Spinal cord (tissue), 10 donors: ENCODE measurements around the gene SLC5A5. TPM values are rescaled to one million over a fixed set of nuclear protein-coding genes. Genes with fewer than 3 reads are reported as not detected.

Source experiments
- DNase-seq, 6 donors: peaks; one replicate each; pipeline versions ENCODE4 v3.0.0 to v3.0.0-alpha.2; 2013 to 2015; ENCODE audit warnings: low spot score in 6 of 6, low read depth in 4 of 6
- H3K27ac ChIP-seq: one replicate; pipeline ENCODE4 v1.5.1; 2013; ENCODE audit warnings: low read depth, low read length, control low read depth
- H3K27me3 ChIP-seq: one replicate; pipeline ENCODE4 v1.6.1; 2013; ENCODE audit warnings: low read length; ENCODE audit not compliant: control insufficient read depth, insufficient read depth
- H3K36me3 ChIP-seq: one replicate; pipeline ENCODE4 v1.6.1; 2013; ENCODE audit warnings: low read length; ENCODE audit not compliant: control insufficient read depth, insufficient read depth
- H3K4me1 ChIP-seq: one replicate; pipeline ENCODE4 v1.6.1; 2013; ENCODE audit warnings: low read length; ENCODE audit not compliant: control insufficient read depth, insufficient read depth
- H3K4me3 ChIP-seq: one replicate; pipeline ENCODE4 v1.5.1; 2013; ENCODE audit warnings: low read depth, low read length, control low read depth
- H3K9me3 ChIP-seq: one replicate; pipeline ENCODE4 v1.6.1; 2013; ENCODE audit warnings: low read length; ENCODE audit not compliant: control insufficient read depth, insufficient read depth
- WGBS: methylation state at CpG from one replicate; pipeline ENCODE4 v1.1.5; 2013; ENCODE audit warnings: missing lambda C conversion rate; ENCODE audit not compliant: insufficient coverage; 5-methylcytosine and 5-hydroxymethylcytosine counted together
- polyA plus RNA-seq, 2 donors: library from polyadenylated mRNA; unstranded; fragments of 120-200 nt; gene quantifications; one replicate each; pipeline ENCODE4 v1.2.1, GENCODE V29; 2013; ENCODE audit not compliant: insufficient read length in 2 of 2
- total RNA-seq, 2 donors: library from RNA; depleted of rRNA in 1 of 2; stranded (reverse); fragments of 120-200 nt in 1 of 2; fragments of >200 nt in 1 of 2; gene quantifications; one replicate each; pipeline versions ENCODE4 v1.2.3 to v1.2.4, GENCODE V29; 2013 to 2014
- donor health status: healthy.

SLC5A5 gene
- total and polyA plus RNA-seq, 4 donors = 0.10 to 104 (median 10.2) TPM

DNA sequence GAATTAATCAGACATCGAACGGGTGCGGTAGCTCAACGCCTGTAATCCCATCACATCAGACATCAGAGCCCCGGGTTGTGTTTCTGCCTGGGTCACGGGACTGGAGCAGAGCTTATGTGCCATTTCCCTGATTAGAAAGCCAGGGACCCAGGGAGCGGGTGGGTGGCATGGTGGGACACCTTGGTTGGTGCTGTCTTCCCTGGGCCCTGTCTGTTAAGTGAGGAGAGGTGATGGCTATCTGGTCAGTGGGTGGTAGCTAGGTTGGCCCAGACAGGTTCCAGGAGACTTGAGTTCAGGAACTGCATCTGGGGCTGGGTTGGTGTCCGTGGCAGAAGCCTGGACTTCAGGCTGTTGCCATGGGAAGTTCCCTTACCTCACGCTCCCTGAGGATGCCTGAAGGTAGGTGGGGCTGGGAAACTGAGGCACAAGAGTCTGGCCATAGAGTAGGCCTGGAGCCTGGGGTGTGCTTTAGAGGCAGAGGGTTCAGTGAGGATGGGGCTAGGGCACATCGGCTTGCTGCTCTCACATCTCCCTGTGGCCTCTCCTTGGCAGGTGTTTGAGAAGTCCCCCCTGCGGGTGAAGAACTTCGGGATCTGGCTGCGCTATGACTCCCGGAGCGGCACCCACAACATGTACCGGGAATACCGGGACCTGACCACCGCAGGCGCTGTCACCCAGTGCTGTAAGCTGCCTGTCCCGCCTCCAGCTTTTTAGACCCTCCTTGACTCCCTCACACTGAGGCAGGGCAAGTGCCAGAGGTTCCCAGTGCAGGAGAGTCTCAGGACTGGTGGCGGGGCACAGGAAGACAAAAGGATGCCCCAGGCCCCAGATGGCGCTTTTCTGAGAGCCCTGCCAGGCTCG, 10.0 kb upstream of the SLC5A5 start:
- Histone ChIP-seq H3K9me3 (no peaks in the 10 kb centered on the region), H3K27me3 (no peaks in the 10 kb centered on the region), H3K27ac (no peak overlapping the region), H3K4me1 (peaks cover 22% of the 10 kb centered on the region), H3K4me3 (no peak overlapping the region), H3K36me3 (peaks cover 54% of the 10 kb centered on the region)
- WGBS = 88% methylated on average over 20 of the region's 23 CpGs
- no peak for DNase-seq

DNA sequence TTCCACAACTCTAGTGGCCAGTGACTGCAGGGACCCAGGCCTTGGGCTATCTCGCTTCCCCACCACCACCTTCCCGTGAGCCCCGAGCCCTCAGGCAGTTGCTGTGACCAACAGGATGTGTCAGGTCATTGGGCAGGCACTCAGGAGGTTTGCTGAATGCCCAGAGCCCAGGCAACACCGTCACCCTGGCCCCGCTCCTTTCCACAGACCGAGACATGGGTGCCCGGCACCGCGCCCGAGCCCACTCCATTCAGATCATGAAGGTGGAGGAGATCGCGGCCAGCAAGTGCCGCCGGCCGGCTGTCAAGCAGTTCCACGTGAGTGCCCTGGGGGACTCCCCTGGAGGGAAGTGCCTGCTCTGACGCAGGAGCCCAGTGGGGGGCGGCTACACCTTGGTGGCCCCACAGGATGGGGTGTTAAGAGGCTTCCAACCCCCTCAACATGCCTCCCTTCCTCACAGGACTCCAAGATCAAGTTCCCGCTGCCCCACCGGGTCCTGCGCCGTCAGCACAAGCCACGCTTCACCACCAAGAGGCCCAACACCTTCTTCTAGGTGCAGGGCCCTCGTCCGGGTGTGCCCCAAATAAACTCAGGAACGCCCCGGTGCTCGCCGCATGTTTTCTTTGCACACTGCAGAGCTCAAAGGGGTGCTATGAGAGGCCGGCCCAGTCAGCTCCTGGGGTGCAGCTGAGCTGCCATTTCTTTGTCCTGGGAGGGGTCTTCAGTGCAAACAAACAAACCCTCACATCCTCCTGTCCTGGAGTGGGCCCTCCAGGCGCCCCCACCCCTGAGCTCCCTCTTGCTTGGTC, 8.8 kb upstream of the SLC5A5 start:
- DNase-seq = no peak
- 88% methylated on average over 23 of the region's 31 CpGs for WGBS
- peaks cover 57% of the 10 kb centered on the region for H3K36me3 ChIP-seq
- peaks cover 22% of the 10 kb centered on the region for H3K4me1 ChIP-seq
- H3K27ac ChIP-seq = no peak overlapping the region
- H3K27me3 ChIP-seq = no peaks in the 10 kb centered on the region
- no peaks in the 10 kb centered on the region for H3K9me3 ChIP-seq
- H3K4me3 ChIP-seq = no peak overlapping the region

DNA sequence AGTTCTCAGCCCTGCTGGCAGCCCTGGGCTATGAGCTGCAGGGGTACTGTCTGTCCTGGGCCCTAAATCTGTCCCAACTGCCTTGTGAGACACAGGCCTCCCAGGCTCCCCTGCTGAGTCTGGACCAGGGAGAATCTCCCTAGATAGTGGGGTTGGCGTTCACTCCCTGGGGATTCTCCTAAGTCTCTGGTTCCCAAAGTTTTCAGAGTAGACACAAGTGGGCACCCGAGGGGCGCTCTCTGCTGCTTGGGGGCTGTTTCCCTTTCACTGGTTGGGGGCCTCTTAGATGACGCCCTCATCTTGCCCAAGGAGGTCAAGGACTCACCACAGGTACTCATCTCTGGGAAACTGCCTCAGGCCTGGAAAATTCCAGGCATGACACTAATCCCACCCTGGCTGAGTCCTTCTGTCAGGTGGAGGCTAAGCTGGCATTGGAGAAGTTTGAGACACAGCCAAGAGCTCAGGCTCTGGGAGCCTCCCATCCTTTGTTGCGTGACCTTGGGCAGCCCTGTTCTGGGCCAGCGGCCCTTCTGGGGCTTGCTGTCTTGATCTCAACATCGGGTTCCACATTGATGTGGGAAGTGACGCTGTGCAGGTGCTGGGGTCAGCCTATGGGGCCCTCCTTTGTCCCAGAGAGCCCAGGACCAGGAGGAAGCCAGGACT, 8.1 kb upstream of the SLC5A5 start:
- peaks cover 22% of the 10 kb centered on the region for H3K4me1 ChIP-seq
- no peak overlapping the region for H3K27ac ChIP-seq
- H3K9me3 ChIP-seq = no peaks in the 10 kb centered on the region
- DNase-seq = no peak
- peaks cover 4% of the 10 kb centered on the region for H3K27me3 ChIP-seq
- peaks cover 57% of the 10 kb centered on the region for H3K36me3 ChIP-seq
- WGBS = 95% methylated on average over 8 of the region's 8 CpGs
- no peak overlapping the region for H3K4me3 ChIP-seq

DNA sequence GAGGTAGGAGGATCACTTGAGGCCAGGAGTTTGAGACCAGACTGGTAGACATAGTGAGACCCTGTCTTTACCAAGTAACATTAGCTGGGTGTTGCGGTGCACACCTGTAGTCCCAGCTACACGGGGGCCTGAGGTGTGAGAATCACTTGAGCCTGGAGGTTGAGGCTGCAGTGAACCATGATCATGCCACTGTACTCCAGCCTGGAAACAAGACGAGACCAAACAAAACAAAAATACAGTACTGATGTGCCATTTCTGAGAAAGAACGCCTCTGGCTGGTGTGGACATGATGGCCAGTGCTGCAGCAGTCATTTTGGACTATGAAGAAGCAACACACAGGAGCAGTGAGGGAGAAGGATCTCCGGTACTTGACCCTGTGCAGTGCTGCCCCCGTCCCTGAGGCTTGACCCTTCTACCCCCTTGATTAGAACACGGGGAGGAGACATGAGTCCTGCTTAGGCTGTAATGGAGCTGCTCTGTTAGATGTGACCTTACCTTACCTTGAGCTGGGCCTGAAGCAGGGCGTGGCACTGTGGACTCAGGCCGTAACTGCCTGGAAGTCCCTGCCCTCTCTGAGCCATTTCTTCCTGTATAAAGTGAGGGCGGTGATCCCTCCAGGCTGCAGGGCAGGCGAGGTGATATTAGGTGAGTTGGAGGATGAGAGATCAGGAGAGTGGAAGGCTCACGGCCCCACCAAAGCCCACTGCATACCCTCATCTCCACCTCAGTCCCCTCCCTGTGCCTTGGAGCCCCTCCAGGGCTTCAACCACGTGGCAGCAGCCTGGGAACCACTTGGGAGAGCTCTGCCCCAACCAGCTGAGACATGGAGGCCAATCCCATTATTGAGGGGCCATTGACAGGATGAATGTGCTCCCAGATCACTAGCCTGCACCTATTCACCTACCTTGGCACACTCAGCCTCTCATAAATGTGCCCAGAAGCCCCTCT, 6.1 kb upstream of the SLC5A5 start:
- 75% methylated on average over 7 of the region's 13 CpGs for WGBS
- H3K9me3 ChIP-seq = no peaks in the 10 kb centered on the region
- peaks cover 62% of the 10 kb centered on the region for H3K36me3 ChIP-seq
- peaks cover 23% of the 10 kb centered on the region for H3K27me3 ChIP-seq
- H3K27ac ChIP-seq = no peak overlapping the region
- no peak overlapping the region for H3K4me3 ChIP-seq
- no peak for DNase-seq
- peaks cover 13% of the 10 kb centered on the region for H3K4me1 ChIP-seq

DNA sequence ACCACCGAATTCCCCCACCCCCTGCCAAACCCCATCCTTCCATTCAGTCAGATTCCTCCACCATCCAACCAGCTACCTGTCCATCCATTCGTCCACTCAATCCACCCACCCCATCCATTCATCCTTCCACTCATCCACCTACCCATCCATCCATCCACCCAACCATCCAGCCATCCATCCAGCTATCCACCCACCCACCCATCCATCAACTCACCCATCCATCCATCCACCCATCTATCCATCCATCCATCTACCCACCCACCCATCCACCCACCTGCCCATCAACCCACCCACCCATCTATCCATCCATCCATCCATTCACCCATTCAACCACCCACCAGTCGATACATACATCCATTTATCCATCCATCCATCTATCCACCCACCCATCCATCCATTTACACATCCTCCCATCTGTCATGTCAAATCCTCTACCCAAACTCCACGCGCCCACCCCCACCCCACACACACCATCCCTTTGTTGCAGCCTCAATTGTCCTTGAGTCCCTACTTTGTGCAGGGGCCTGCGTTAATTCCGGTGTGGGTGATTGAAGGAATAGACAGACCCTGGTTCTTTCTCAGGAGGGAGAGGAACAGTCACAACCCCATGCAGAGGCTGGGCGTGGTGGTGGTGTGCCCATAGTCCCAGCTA, 5.3 kb upstream of the SLC5A5 start:
- Histone ChIP-seq H3K9me3 (no peaks in the 10 kb centered on the region), H3K27ac (no peak overlapping the region), H3K4me3 (no peak overlapping the region), H3K4me1 (peaks cover 5% of the 10 kb centered on the region), H3K36me3 (peaks cover 57% of the 10 kb centered on the region), H3K27me3 (peaks cover 31% of the 10 kb centered on the region)
- no peak for DNase-seq
- 85% methylated on average over 3 of the region's 8 CpGs for WGBS

DNA sequence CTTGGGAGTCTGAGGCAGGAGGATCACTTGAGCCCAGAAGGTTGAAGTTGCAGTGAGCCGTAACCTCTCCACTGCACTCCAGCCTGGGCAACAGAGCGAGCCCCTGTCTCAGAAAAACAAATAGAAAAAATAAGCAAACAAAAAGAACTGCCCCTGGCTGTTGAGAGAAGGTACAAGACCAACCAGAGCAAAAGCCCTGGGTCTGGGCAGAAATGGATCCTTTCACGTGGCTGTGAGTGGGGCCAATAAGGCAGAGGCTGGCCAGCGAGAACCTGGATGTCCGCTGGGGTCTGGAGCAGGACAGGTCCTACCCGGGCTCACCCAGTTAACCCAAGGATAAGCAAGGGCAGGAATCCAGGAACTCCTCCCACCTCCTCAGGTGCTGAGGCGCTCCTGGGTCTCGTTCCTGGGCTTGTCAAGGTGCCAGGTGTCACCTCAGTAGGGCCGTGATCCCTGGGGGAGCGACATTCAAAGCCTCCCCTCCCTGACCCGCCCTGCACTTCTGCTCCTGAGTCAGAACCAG, 4.7 kb upstream of the SLC5A5 start:
- 71% methylated on average over 8 of the region's 11 CpGs for WGBS
- peaks cover 36% of the 10 kb centered on the region for H3K27me3 ChIP-seq
- H3K36me3 ChIP-seq = peaks cover 51% of the 10 kb centered on the region
- no peak overlapping the region for H3K4me3 ChIP-seq
- H3K9me3 ChIP-seq = no peaks in the 10 kb centered on the region
- no peak overlapping the region for H3K27ac ChIP-seq
- H3K4me1 ChIP-seq = no peaks in the 10 kb centered on the region
- DNase-seq = no peak

DNA sequence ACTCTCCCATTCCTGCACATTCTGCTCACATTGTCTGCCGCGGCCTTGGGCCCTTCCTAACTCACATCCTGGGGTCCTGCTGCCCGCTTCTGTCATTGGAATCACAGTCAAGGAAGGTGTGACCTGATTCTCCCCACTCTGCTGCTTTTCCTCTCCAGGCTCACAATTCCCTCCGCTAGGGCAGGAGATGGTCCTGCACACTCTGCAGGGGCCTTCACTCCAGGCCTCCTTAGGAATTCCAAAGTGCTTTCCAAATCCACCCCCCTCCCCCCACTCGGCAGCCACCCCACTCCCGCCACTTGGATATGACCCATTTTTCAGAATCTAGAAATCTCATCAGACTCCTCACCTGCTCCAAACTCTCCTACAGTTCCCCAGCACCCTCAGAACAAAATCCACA, 3.1 kb upstream of the SLC5A5 start:
- peaks cover 35% of the 10 kb centered on the region for H3K36me3 ChIP-seq
- peaks cover 52% of the 10 kb centered on the region for H3K27me3 ChIP-seq
- H3K4me3 ChIP-seq = no peak overlapping the region
- WGBS = 43% methylated on average over 4 of the region's 6 CpGs
- no peak for DNase-seq
- no peaks in the 10 kb centered on the region for H3K9me3 ChIP-seq
- H3K4me1 ChIP-seq = peaks cover 7% of the 10 kb centered on the region
- H3K27ac ChIP-seq = no peak overlapping the region

DNA sequence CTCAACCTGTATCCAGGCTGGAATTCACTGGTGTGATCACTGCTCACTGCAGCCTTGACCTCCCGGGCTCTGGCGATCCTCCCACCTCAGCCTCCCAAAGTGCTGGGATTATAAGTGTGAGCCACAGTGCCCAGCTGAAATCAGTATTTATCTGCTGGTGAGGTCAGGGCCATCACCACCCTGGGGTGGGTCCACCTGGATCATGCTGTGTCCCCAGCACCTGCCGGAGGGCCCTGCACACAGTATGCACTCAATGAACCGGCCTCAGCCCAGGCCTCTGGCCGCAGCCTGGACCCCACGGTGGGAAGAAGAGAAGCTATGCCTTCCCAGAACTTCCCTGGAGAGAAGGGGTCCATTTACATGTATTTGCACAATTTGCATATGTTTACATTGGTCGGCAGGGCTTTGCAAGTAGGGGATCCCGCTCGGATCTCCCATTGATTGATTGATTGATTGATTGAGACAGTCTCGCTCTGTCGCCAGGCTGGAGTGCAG, 2.6 kb upstream of the SLC5A5 start:
- whole genome bisulfite sequencing = 18% methylated on average over 4 of the region's 11 CpGs

More for the DNA sequence above, 2.6 kb upstream of the SLC5A5 start:
- Histone ChIP-seq H3K36me3 (peaks cover 30% of the 10 kb centered on the region), H3K4me3 (no peak overlapping the region), H3K27ac (no peak overlapping the region), H3K4me1 (peaks cover 11% of the 10 kb centered on the region), H3K27me3 (peaks cover 56% of the 10 kb centered on the region), H3K9me3 (no peaks in the 10 kb centered on the region)
- no peak for DNase-seq
